NCI-H1105 treated with DMSO at 0.1 percent for 48 hours (cell line): ENCODE results near the gene SLC35F3.
A peak's percentile ranks its signal among the peaks of the same experiment; 100 is the strongest.

ENCODE experiments used
- DNase-seq: peaks from one replicate; lab custom pipeline; 2025; lab: John Stamatoyannopoulos, UW

The SLC35F3 gene

GRCh38 chr1:233972951-233973635 lies 68.6 kb downstream of the SLC35F3 start:
- DNase-seq = no peak

DNA sequence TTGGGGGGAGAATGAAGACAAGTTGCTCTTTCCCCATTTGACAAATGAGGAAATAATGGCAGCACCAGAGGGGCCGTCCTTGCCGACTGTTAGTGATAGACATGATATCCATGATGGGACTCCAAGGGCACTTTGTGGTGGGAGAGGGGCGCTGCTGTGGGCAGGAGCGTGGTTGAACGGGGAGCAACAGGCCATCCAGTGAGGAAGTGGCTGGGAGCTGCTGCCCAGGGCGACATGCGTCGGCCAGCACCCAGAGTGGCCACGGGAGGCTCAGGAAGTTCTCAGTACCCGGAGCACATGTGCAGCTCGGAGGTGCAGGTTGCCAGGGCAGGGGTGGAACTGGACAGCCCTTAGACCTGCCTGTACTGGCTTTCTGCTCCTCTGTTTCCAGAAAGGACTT lies 71.0 kb downstream of the SLC35F3 start:
- no peak for DNase-seq

DNA sequence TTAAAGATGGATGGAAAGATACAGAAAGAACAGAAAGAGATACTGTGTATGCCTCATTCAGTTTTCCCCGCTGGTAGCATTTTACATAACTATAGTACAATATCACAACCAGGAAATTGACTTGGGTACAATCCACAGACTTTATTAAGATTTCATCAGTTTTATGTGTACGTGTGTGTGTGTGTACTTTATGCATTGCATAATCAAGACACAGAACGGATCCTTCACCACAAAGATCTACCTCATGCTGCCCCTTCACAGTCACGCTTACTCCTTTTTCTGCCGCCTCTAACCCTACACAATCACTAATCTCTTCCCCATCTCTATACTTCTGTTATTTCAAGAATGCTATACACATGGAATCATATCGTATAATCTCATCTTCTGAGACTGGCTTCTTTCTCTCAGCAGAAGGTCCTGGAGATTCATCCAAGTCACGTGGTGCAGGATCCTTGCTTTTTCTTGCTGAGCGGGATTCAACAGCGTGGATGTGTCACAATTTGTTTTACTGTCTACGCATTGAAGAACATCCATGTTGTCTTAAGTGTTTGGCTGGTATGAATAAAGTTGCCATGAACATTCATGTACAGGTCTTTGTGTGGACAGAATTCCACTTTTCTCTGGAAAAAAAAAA lies 76.7 kb downstream of the SLC35F3 start:
- DNase-seq = no peak

DNA sequence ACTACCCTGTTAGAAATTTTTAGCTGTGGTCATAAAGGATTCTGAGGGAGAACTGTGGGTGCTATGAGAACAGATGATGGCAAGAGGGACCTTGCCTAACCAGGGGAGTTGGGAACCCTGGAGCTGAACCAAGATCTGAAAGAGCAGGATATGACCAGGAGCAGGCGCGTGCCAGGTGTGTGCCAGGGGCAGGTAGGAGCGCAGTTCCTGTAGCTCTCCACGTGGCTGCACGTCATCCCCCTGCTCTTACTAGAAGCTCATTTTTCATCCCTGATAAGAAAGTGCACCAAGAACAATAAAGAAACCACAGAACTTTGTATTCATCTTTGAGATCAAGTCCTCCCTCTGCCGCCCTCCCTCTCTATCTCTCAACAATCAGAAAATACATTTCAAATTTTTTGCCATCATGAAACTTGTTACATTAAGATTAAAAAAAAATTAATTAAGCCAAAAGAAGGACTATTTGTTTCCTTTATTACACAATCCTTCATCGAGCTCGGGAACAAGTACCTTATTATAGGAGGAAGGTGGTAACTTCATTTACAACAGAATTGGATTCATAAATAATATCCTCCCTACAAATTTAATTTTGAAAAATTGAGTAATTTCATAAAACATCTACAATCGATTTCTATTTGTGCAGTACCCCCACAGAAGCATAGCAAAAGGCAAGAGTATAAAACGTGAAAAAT lies 78.5 kb downstream of the SLC35F3 start:
- no peak for DNase-seq

DNA sequence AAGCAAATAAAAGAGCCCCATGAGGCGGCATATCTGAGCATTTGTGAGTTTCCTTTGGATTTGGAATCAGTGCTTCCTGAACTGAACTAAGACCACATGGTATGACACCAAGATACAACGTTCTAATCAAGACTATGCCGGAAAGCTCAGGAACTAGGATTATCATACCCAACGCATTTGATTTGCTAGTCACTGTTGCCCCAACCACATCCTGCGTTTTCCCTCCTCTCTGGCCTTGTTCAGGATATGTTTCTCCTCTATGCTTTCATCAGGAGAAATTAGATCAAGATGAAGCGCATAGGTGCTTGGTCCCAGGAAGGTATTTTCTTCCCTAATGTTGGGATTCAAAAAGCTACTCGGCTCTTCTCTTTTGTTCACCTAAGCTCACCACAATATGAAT lies 79.3 kb downstream of the SLC35F3 start:
- DNase-seq = no peak

- no peak for DNase-seq
Measured at GRCh38 chr1:233988963-233989696, 84.7 kb downstream of the SLC35F3 start.

DNA sequence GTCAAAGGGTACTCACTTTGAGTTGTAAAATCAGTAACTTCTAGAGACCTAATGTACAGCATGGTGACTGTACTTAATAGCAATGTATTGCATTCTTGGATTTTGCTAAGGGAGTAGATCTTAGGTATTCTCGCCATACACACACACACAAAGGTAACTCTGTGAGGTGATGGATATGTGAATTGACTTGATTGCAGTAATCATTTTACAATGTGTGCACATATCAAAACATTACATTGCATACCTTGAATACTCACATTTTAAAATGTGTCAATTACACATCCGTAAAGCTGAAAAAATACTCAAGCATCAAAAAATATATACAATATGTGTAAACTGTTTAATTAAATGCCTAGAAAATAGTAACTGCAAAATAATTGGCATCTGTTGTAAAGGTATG lies 86.0 kb downstream of the SLC35F3 start:
- no peak for DNase-seq

DNA sequence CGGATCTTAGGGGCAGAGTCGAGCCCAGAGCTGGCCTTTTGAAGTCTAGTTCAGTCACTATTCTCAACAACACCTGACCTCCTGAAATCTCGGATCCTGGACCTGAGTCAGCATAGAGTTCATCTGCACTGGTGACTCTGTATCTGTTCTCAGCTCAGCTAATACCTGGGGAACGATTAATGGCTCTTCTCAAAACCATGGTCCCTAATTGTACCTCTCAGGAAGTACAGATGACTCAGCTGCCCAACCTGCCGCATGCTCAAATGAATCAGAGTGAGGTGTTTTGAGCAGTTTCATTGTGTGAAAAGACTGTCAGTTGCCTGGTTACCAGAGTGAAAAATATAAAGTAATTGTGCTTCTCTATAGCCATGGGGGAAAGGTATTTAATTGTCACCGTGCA lies 89.2 kb downstream of the SLC35F3 start:
- no peak for DNase-seq

- no peak for DNase-seq
Measured at GRCh38 chr1:233994112-233994511, 89.6 kb downstream of the SLC35F3 start.

- no peak for DNase-seq
Measured at GRCh38 chr1:233998456-233998855, 94.0 kb downstream of the SLC35F3 start.

GRCh38 chr1:233998891-233999290 lies 94.4 kb downstream of the SLC35F3 start:
- peak; percentile 65 for DNase-seq

GRCh38 chr1:234000557-234001041 lies 96.1 kb downstream of the SLC35F3 start:
- peak; percentile 2 for DNase-seq

GRCh38 chr1:234001817-234002216 lies 97.3 kb downstream of the SLC35F3 start:
- DNase-seq = no peak

- no peak for DNase-seq
Measured at GRCh38 chr1:234004591-234004990, 100.1 kb downstream of the SLC35F3 start.

- no peak for DNase-seq
Measured at GRCh38 chr1:234007684-234008083, 103.2 kb downstream of the SLC35F3 start.

GRCh38 chr1:234008591-234008990 lies 104.1 kb downstream of the SLC35F3 start:
- DNase-seq = no peak

GRCh38 chr1:234009668-234010067 lies 105.2 kb downstream of the SLC35F3 start:
- DNase-seq = no peak

- DNase-seq = no peak
Measured at GRCh38 chr1:234014208-234014607, 109.7 kb downstream of the SLC35F3 start.

- DNase-seq = no peak
Measured at GRCh38 chr1:234018816-234019215, 114.3 kb downstream of the SLC35F3 start.

DNA sequence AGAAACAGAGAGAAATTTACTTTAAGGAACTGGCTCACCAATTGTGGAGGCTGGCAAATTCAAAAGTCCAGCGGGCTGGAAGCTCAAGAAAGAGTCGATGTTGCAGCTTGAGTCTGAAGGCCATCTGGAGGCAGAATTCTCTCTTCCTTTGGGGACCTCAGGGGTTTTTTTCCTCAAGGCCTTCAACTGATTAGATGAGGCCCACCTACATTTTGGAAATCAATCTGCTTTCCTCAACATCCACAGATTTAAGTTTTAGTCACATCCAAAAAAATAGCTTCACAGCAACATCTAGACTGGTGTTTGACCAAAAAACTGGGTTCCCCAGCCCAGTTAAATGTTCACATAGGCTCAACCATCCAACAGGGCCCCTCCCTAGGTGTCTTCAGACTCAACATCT lies 114.9 kb downstream of the SLC35F3 start:
- no peak for DNase-seq

GRCh38 chr1:234022302-234022701 lies 117.8 kb downstream of the SLC35F3 start:
- DNase-seq = no peak

- no peak for DNase-seq
Measured at GRCh38 chr1:234039603-234040002, 135.1 kb downstream of the SLC35F3 start.
